ENCODE measurements around the gene ADH7.
"Not testable (repeated sequence)": the region's sequence is repeated elsewhere in the genome, so short reads cannot be mapped to it uniquely, and the experiment has no call there.

Gene ADH7

GRCh38 chr4:99435154-99435553 lies at the start of gene ADH7:
TSS of gene ADH7 (minus strand) at chr4:99435342. CDS start at chr4:99435233, 109 bp downstream.
- no peak for DNase-seq

- no peak for DNase-seq
These were observed 48.5 kb upstream of the ADH7 start for GRCh38 chr4:99483636-99484035.

- DNase-seq = no peak
These were observed 38.0 kb upstream of the ADH7 start for GRCh38 chr4:99473131-99473530.

GRCh38 chr4:99471896-99472295 lies 36.8 kb upstream of the ADH7 start:
- no peak for DNase-seq

- no peak for DNase-seq
These were observed 36.2 kb upstream of the ADH7 start for GRCh38 chr4:99471349-99471748.

- no peak for DNase-seq
These were observed 33.7 kb upstream of the ADH7 start for GRCh38 chr4:99468889-99469288.

- no peak for DNase-seq
These were observed 32.7 kb upstream of the ADH7 start for GRCh38 chr4:99467887-99468286.

- no peak for DNase-seq
These were observed 28.4 kb upstream of the ADH7 start for GRCh38 chr4:99463566-99463965.

- DNase-seq = peak; percentile 43
These were observed 27.8 kb upstream of the ADH7 start for GRCh38 chr4:99462875-99463464.

- no peak for DNase-seq
These were observed 26.7 kb upstream of the ADH7 start for GRCh38 chr4:99461623-99462401.

- DNase-seq = no peak
These were observed 24.5 kb upstream of the ADH7 start for GRCh38 chr4:99459546-99460042.

GRCh38 chr4:99458911-99459447 lies 23.8 kb upstream of the ADH7 start:
- no peak for DNase-seq

- no peak for DNase-seq
These were observed 22.5 kb upstream of the ADH7 start for GRCh38 chr4:99457676-99458075.

- no peak for DNase-seq
These were observed 22.1 kb upstream of the ADH7 start for GRCh38 chr4:99457270-99457669.

- no peak for DNase-seq
These were observed 12.4 kb upstream of the ADH7 start for GRCh38 chr4:99447513-99447912.

- no peak for DNase-seq
These were observed 11.9 kb upstream of the ADH7 start for GRCh38 chr4:99447079-99447478.

GRCh38 chr4:99438405-99438780 lies 3.3 kb upstream of the ADH7 start:
- DNase-seq = no peak

- no peak for DNase-seq
These were observed 2.7 kb upstream of the ADH7 start for GRCh38 chr4:99437723-99438404.

GRCh38 chr4:99436976-99437722 lies 2.0 kb upstream of the ADH7 start:
- no peak for DNase-seq

- no peak for DNase-seq
These were observed 1.3 kb upstream of the ADH7 start for GRCh38 chr4:99436462-99436861.

- no peak for DNase-seq
These were observed 5.0 kb downstream of the ADH7 start for GRCh38 chr4:99430106-99430505.

- no peak for DNase-seq
These were observed 18.0 kb downstream of the ADH7 start for GRCh38 chr4:99417125-99417524.

GRCh38 chr4:99415762-99416161 lies 19.4 kb downstream of the ADH7 start:
- DNase-seq = not testable (repeated sequence)
